ENCODE results near the gene MINDY3.
"Not testable (repeated sequence)": the region's sequence is repeated elsewhere in the genome, so short reads cannot be mapped to it uniquely, and the experiment has no call there.

Gene MINDY3

DNA sequence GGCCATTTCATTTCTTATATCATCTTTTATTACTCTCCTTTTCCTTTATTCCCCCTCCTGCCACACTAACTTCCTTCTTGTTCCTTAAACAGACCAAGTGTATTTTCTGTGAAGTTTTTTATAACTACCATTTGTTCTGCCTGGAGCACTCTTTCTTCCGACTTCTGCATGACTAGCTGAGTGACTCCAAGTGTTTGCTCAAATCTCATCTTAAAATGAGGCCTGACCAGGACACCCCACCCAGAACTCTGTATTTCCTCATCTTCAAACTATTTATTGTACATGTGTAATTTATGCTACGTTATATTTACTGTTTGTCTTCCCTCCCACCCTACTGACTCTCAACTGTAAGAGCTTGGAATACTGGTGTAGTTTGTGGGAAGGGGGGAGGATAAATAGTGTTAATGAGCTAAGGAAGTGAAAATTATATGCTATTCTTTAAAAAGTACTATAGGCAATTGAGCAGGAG, 3.2 kb downstream of the MINDY3 start:
- no peak for DNase-seq (ENCODE audit: low read depth in 4 of 4, low spot score in 1 of 4)

DNA sequence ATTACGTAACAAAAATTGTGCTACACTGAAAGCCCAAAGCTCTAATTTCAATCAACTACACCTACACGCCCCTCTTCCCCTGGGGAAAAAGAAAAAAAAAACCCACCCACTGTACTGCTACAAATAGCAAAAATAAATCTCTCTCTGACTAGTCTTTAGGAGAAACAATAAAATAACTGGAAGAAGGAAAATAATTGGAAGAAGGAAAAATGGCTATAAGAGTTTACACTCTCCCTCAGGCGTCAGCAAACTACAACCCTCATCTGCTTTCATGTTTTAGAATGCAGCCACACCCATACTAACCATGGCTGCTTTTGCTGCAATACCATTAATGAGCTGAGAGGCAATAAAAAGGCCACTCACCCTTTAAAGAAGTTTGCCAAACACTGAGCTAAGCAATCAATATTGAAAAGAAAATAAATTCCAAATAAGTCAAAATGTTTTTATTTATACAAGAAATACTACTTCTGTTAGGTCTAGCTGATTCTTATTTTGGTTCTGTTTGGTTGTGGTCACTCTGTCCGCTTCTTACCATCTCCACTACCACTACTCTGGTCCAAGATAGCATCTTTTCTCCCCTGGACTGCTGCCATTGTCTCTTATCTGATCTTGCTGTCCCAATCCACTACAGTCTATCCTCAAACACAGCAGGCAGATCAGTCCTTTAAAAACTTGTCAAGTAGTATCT, 3.8 kb downstream of the MINDY3 start:
- DNase-seq (ENCODE audit: low read depth in 4 of 4, low spot score in 1 of 4) = no peak

DNA sequence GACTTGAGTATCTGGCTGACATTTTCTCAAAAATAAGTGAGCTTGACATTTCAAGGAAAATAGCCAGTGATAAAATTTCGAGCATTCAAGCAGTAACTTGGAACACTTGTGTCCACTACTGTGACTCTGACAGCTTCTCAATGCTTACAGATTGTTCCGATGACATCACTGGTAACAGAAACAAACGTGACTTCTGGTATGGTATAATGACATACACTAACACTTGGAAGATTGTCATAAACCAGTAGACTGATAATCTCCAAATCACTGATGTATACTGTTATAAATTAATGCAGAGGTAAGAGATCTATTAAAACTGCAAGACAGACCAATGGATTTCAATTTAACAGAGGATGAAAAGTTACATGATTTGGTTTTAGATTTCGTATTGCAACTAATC, 6.5 kb downstream of the MINDY3 start:
- no peak for DNase-seq (ENCODE audit: low read depth in 4 of 4, low spot score in 1 of 4)

DNA sequence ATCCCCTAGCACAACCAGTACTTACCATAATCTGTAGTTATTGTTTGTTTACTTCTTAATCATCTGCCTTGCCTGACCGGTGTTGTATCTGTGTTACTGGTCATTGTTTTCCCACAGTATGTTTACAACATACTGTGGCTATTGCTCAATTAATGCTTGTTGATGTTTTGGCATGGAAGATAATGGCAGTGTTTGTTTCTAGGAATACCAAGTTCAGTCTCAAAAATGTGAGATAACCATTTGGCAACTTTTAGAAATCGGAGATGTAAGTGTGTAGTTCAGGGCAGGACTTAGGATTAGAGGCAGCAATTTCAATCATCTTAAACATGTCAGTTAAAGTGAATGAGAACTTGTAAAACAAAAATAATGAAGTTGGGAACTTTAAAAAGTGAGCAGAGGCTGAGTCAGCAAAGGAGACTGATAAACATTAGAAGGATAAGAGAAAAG, 8.2 kb downstream of the MINDY3 start:
- no peak for DNase-seq (ENCODE audit: low read depth in 4 of 4, low spot score in 1 of 4)

DNA sequence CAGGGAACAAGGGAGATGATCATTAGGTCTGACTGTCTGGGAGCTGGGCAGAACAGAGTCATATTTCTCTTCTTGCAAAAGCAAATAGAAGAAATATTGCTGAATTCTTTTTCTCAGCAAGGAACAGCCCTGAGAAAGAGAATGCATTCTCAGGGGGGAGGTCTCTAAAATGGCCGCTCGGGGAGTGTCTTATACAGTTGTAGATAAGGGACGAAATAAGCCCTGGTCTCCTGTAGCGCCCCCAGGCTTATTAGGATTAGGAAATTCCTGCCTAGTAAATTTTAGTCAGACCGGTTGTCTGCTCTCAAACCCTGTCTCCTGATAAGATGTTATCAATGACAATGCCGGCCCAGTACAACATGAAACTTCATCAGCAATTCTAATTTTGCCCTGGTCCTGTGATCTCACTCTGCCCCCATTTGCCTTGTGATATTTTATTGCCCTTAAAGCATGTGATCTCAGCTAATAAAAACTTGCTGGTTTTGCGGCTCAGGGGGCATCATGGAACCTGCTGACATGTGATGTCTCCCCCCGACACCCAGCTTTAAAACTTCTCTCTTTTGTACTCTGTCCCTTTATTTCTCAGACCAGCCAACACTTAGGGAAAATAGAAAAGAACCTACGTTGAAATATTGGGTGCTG, 9.8 kb downstream of the MINDY3 start:
- DNase-seq (ENCODE audit: low read depth in 4 of 4, low spot score in 1 of 4) = not testable (repeated sequence)

DNA sequence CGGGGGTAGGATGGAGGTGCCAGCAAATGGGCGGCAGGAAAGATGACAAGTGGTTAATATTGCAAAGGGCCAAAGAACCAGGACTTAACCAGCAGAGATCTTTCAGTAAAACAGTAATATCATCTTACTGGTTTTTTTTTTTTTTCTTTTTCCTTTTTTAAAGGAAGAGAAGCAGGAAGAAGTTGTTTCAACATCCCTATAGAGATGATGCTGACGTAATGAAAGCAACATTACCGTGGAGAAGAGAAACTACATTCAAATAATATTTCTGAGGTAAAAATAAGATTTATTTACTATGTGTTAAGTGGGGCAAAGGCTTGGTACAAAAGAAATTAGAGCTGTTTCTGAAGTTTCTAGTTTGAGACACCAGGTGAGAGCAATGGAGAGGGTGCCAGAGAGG, 11.0 kb downstream of the MINDY3 start:
- no peak for DNase-seq (ENCODE audit: low read depth in 4 of 4, low spot score in 1 of 4)

DNA sequence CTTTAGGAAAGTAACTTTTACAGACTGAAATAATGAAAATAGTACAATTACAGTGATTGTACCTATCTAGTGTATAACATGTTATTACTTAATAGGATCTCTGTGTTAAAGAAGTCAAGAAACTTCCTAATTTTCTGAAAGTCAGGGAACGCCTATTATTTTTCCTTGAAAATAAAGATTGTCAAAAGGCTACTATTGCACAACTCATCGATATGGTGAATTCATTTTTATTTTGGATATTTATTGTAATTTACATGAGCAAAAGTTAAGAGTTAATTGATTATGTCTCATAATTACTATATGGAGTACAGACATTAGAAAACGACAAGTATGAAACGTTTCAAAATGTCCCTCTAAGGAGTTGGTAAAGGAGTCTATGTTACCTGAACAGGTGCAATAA, 12.8 kb downstream of the MINDY3 start:
- DNase-seq (ENCODE audit: low read depth in 4 of 4, low spot score in 1 of 4) = no peak

DNA sequence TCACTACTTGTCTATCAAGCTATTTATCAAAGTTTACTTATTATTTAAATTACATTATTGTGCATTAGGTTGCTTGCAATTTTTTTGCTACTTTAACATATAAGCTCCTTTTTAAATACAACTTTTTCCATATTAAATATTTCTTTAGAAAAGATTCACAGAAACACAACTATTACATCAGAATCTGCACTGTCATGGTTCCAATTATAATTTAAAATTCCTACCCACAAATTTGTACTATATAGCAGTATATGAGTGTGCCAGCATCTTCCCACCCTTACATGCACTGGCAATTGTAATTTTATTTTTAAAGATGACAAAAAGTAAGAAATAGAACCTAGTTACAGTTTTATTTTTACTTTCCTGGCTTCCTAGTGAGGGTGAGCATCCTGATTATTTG, 15.8 kb downstream of the MINDY3 start:
- DNase-seq (ENCODE audit: low read depth in 4 of 4, low spot score in 1 of 4) = no peak

DNA sequence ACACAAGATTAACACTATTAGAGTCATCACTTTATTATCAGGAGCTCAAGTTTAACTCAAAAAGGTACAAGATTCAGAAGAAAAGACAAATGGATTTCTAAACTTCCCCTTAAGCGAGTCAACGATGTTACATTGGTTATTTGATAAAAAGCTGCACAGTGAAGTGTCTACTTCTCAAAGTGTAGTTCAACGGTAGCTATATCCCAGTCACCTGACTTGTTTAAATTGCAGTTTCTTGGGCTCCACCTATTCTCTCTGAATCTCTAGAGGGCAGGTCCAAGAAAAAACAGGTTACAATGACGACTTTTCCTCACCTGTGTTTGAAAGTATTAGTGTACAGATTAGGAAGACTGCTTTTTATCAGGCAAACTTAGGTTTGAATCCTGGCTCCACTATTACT, 16.6 kb downstream of the MINDY3 start:
- DNase-seq (ENCODE audit: low read depth in 4 of 4, low spot score in 1 of 4) = no peak

DNA sequence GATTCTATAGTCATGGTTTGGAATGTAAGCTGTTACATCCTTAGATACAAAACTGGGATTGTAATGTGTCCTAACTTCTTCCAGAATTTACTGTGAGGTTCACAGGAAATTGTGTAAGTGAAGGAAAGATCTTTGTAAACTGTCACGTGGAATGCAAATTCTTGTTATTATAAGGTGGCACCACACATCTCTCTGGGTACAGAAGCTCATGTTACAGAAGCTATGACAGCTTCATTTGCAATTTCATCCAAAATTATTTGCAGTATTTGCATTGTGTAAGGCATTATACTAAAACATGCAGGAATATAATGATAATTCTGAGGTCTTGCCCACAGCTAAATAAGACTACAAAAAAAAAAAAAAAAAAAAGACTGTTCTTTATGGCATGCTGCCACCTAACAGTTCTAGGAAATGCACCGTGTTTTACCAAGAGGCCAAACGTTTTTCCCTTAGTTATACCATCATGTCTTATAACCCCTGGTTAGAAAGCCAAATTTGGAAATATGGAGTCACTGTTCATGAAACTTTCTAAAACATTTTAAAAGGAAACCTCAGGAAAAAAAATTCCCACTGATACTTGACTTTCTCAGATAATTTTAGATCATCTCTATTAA, 17.6 kb downstream of the MINDY3 start:
- no peak for DNase-seq (ENCODE audit: low read depth in 4 of 4, low spot score in 1 of 4)

DNA sequence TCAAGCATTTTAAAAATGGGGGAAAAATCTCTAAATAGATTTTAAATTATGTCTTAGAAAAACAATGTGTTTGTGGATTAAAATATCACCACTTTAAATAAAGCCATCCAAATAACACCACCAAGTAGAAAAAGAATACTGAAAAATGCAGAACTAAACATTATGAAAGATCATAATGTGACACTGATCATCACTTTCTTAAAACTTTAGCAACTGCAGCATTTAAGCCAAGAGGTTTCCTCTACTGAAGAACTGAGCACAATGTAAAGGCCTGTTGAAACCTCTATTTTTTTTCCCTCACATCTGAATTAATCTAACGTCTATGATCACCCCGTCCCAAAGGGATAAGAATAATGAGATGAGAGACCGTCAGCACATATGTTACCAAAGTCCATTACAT, 18.6 kb downstream of the MINDY3 start:
- DNase-seq (ENCODE audit: low read depth in 4 of 4, low spot score in 1 of 4) = no peak

DNA sequence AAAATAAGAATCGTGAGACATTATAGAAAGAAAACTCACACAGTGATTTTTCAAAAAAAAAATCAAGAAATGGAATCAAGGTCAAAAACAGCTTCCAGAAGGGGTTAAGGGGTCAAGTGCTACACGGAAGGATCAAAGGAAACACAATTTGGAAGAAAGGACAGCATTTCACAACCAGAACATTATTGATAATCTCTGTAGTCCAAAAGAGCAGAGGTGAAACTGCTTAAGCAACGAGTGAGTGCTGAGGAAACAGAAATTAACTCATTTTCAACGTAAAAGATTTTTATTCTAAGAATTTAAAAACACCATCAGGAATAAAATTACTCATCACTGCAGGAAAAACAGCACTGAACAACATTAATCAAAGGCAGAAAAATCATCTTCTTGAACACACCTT, 23.5 kb downstream of the MINDY3 start:
- no peak for DNase-seq (ENCODE audit: low read depth in 4 of 4, low spot score in 1 of 4)

DNA sequence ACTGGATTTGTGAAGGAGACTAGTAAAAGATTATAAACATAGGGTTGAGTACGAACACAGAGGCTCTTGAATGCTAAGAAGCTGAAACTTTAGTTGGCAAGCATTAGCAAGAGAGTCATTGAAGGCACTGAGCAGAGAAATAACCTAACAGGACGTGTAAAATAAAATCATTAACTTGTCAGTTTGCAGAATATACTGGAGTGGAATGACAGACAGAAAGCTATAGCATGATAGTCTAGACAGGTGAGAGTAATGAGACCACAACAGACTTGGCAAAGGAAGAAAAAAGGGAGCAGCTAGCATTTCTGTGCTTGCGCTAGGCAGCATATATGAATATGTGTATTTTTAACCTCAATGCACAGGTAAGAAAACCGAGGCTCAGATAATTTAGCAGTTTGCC, 30.8 kb downstream of the MINDY3 start:
- no peak for DNase-seq (ENCODE audit: low read depth in 4 of 4, low spot score in 1 of 4)

DNA sequence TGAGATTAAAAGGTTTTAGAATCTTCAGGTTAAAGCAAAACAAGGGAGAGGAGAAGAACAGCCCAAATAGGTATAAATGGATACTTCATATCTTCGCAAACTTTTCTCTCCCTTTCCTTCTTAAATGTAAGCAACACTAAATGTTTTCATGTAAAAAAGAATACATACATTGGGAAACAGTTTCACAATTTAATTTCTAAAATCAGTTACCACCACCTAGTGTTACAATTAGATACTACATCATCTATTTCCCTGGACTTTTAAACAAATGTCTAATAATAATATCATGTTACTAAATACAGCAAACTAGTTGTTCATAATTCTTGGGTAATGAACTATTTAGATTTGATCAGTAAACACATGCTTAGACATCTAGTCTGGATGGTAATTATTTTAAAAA, 35.8 kb downstream of the MINDY3 start:
- no peak for DNase-seq (ENCODE audit: low read depth in 4 of 4, low spot score in 1 of 4)

DNA sequence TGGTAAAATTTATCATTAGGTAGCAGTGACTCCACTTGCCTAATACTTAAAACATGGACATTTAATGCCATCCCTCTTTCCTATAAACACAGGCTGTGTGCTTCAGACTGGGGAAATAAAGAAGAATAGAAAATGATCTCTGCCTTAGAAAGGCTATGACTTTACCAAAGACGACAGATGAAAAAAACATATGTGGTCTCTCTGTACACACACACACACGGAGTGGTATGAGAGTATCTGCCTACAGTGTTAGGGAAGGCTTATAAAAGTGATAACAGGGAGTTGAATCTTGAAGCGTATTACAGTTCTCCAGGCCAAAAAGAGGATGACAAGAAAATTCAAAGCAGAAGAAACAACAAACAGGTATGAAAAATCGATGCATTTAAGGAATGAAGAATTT, 38.2 kb downstream of the MINDY3 start:
- no peak for DNase-seq (ENCODE audit: low read depth in 4 of 4, low spot score in 1 of 4)

DNA sequence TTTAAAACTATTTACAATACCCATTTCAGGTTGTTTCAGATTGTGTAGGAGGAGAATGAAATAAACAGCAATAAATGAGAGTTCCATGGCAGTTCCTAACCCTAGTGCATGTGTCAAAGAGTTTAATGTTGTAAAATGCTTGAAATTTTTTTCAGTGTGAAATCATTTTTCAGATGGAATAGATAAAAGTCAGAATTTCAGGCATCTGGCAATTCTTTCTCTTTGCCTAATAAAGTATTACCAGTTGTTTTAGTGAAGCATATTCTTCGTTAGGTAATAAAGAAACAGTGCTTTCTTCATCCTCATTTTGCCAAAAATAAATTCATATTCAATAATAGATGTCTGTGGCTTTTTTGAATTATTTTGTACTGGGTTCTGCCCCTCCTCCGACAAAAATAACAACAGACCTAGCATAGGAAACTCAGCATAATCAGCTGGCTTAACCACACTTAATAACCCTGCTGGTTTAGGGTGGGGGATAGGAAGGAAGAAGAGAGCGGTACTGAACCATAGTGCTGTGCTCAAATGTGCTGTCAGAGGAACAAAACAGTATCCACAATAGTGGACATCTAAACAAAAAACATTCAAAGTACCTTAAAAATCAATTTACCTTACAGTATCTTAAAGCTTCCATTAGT, 39.1 kb downstream of the MINDY3 start:
- DNase-seq (ENCODE audit: low read depth in 4 of 4, low spot score in 1 of 4) = no peak

DNA sequence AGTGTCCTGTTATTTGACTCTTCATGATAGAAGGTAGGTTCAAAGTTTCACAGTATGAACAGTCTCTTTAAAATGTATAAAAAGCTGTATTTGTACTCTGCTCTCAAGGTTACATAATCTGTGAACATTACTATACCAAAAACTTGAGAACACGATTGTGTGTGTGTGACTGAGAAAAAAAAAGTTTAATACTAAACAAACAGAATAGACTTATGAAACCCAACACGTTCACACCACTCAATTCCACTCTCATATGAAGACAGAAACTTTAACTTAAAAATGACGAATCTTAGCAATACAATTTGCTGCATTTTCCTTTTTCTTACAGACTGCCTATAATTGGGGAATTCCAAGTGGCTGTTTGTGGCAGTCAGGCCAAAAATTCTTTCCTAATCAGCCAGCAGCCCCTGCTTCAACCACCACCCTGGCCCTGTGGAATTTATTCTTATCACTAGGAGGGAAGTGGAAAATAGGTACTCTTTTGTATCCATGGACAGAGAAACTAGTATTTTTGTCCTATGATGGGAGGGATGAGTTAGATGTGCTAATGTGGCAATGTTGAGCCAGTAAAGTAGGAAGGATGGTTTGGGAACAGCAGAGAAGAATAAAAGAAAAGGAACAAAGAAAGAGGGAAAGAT, 42.8 kb downstream of the MINDY3 start:
- no peak for DNase-seq (ENCODE audit: low read depth in 4 of 4, low spot score in 1 of 4)

DNA sequence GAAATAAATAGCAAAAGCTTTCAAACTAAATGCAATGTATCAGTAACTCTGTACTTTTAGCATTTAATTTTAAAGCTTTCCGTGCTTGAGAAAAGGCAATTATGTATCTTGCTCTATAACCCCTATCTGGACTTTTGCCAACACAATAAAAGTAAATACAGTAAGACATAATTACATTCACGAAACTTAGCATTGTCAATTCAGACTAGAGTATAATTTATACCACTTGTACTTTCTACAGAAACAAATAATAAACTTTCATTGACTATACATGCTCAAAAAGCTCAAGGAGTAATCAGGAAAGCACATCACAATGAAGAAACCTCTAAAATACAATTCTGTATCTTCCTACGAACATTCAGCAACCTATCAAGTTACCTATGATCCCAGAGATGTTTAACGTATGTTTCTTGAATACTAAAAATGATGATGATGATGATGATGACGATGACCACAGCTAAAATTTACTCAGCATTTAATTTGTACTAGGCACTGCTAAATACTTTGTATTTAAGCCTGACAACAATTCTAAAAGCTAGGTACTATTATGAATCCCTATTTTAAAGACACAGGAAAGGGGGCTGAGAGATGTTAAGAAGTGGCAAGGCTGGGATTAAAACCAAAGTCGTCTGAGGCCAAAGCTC, 44.9 kb downstream of the MINDY3 start:
- no peak for DNase-seq (ENCODE audit: low read depth in 4 of 4, low spot score in 1 of 4)

DNA sequence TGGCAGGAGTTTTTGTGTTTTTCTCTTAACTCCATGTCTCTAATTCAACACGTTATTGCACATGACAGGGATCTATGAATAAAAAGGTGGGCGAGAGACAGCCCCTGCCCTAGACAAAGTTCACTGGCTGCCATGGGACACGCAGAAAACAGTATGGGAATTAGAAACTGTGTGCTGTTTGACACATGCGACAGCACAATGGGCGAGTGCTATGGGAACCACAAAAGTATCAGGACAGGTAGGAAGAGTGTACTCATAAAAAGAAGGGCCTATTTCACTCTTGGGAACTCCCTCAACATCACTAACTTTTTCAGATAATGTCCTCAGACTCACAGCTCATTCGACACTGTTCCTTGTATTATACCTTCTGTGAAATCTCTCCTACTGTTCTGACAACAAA, 45.7 kb downstream of the MINDY3 start:
- no peak for DNase-seq (ENCODE audit: low read depth in 4 of 4, low spot score in 1 of 4)

DNA sequence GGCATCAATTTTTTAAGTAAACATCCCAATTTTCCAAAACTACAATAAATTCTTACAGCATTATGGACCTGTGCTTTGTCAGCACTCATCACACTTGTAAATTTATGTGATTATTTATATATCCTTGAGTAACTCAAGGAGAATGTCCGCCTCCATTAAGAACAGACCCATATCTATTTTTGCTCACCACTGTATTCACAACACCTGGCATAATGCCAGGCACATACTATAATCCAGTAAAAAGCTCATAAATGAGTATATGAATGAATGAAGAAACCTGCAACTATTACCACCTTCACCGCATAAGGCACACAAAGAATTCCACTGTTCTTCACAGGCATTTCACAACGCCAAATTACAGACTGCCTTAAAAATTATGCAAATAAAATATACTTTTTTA, 46.9 kb downstream of the MINDY3 start:
- no peak for DNase-seq (ENCODE audit: low read depth in 4 of 4, low spot score in 1 of 4)

DNA sequence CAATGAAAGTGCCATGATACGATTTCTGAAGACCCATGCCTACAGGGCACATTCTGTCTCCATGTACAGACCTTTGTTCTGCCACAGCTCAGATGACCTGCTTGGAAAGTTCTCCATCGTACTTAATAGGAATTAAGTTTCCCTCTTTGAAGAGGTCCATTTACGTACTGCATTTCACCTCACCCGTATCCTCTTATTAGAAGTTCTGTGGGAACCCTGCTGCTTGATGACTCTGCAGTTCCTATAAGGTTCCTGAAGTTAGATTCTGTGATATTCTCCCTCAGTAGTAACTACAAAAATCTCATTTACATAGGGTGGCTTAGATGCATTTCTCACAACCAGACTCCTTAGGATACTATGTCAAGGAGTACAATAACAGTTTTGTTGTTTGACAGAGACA, 50.9 kb downstream of the MINDY3 start:
- no peak for DNase-seq (ENCODE audit: low read depth in 4 of 4, low spot score in 1 of 4)

All from stimulated activated CD4-positive, alpha-beta T cell treated with anti-CD3 and anti-CD28 coated beads, Interleukin-1b, Interleukin-23, amount 100 ng/mL, for 24 hours (primary cell).